22Rv1 (cell line): ENCODE measurements around the gene TTC7B.

Experiments
- H3K27ac ChIP-seq: fragments of 450-650 bp; 2 replicates; pipeline ENCODE4 v1.5.1; 2017
- ZFX ChIP-seq: fragments of 450-650 bp; IDR thresholded peaks from 2 replicates; pipeline ENCODE4 v1.6.1; 2017; ENCODE audit warnings: antibody characterized with exemption, borderline replicate concordance
- TF ChIP-seq, protein P1 (sequence below): fragments of 450-650 bp; IDR thresholded peaks from 2 replicates; pipeline ENCODE4 v1.5.1; 2017; ENCODE audit warnings: mild to moderate bottlenecking

The TTC7B gene

DNA sequence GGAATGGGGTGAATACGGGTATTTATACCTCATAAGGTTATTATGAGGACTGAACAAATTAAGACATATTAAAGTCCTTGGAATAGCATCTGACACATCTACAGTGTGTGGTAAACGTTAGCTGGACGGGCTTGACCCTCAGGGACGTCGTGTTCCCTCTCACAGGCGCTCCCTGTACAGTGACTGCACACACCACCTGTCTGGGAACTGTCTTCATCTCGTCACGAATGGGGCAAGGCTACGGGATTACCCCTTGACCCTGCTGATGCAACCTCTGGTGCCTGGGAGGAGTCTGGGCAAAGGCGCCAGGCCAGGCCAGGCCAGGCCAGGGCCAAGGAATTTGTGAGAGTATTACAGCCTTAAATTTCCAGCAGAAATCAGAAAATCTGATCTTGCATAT, 228.3 kb downstream of the TTC7B start:
- H3K27ac ChIP-seq: no peak overlapping the region
- TF ChIP-seq, protein P1, sequence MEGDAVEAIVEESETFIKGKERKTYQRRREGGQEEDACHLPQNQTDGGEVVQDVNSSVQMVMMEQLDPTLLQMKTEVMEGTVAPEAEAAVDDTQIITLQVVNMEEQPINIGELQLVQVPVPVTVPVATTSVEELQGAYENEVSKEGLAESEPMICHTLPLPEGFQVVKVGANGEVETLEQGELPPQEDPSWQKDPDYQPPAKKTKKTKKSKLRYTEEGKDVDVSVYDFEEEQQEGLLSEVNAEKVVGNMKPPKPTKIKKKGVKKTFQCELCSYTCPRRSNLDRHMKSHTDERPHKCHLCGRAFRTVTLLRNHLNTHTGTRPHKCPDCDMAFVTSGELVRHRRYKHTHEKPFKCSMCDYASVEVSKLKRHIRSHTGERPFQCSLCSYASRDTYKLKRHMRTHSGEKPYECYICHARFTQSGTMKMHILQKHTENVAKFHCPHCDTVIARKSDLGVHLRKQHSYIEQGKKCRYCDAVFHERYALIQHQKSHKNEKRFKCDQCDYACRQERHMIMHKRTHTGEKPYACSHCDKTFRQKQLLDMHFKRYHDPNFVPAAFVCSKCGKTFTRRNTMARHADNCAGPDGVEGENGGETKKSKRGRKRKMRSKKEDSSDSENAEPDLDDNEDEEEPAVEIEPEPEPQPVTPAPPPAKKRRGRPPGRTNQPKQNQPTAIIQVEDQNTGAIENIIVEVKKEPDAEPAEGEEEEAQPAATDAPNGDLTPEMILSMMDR: no peak
- TF ChIP-seq ZFX: no peak

DNA sequence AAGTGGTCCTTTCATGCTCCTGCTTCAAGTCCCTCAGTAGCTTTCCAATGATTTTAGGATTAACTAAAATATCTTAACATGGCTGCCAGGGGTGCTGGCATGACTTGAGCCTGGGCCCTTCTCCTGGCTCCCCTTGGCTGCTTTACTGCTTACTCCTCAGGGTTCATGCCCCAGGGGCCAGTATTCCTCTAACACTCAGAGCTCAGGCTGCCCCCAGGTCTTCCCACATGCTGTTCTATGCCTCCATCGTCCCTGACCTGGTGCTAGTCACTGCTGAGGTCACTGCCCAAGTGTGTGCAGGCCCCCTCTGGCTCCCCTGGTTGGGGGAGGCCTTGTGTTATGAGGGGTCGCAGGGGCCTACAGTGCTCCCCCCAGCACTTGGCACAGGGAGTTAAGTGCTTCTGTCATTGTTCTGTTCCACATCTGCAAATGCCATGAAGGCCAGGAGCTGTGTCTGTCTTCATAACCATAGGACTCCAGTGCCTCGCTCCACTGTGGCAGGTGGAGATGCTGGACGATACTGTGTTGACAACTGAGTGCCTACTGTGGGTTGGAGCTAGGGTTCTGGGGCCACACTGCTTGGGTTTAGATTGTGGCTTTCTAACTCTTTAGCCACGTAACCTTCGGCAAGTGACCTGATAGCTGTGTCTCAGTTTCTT, 228.8 kb downstream of the TTC7B start:
- TF ChIP-seq ZFX: no peak
- TF ChIP-seq, protein P1: no peak
- H3K27ac ChIP-seq: no peak overlapping the region

DNA sequence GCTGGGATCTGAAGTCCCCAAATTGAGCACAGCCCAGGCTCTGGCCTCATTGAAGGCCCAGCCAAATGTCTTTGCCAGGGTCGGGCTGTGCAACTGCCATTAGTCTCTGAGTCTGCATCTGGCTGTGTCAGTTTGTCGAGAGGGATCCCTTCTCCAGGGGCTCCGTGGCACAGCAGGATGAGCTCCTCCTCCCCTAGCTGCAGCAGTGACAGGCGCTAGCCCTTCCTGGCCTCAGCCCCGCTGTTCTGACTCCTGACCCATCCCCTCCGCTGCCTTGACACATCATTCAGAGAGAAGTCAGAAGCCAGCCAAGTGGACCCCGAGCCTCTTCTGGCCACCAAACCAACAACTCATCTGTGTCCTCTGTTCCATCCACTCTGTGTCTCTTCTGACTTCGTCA, 231.1 kb downstream of the TTC7B start:
- TF ChIP-seq, protein P1: no peak
- no peak for TF ChIP-seq ZFX

DNA sequence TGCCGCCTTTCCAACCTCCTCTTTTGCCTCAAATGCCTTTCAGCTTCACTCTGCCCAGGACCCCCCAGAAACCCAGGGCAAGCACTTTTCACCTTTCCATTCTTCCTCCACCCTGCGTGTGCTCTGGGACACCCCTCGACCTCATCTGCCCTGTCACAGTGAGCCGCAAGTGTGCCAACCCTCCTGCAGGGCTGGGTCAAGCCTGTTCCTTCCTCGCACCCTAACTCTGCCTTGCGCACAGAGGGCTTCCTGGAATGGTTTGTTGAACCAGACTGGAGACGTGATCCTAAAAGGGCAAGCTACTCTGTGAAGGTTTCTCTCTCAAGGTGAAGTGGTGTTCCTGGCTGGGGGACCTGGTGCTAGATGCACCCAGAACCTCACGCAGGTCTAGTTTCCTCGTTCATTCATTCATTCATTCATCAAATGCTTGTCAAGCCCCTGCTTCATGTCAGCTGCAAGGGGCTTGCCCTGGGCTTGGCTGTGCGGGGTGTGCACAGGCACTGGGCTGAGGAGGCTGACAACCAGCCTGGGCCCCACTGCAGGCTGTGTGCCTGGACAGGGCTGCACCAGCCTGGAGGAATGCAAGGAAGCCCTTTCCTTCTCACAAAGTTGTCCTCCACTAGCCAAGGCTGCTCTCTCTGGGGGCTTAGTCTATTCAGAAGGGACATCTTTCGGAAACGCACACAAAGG, 232.2 kb downstream of the TTC7B start:
- TF ChIP-seq, protein P1: no peak
- no peak for TF ChIP-seq ZFX
- H3K27ac ChIP-seq: no peak overlapping the region

More for the DNA sequence above, 231.1 kb downstream of the TTC7B start:
- no peak overlapping the region for H3K27ac ChIP-seq

DNA sequence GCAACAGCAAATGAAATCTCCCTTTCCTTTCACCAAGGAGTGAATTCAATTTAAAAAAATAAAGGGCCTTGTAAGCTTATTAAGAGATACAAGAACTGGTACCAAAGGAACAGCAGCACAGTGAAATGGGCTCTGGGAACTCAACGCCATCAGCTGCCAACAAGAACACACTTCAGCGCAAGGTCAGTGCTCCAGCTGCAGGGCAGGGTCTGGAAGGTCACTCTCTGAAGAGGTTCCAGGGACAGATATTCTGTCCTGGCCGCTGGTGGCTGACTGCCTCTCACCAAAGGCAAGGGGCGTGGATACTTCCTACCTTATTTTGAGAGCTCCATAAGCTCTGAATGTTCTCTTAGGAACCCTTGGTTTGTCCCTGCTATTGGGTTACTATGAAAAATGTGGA, 232.8 kb downstream of the TTC7B start:
- no peak overlapping the region for H3K27ac ChIP-seq
- TF ChIP-seq, protein P1: no peak
- TF ChIP-seq ZFX: no peak

DNA sequence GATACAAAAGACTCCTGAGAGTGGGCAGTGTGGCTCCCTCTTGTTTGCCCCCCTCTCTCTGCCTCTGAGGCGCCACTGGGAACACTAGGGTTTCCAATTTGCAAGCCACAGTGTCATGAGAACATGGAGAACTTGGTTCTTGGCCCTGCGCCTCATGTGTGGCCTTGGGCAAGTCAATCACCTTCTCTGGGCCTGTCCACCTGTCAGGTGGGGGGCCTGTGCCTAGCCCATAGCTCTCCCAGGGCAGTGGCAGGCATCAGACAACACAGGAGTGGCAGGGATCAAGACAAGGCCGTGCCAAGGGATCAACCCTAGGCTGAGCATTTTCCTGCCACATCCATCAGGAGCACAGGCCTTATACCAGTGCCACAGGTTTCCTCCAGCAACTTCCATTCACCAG, 234.1 kb downstream of the TTC7B start:
- H3K27ac ChIP-seq: no peak overlapping the region
- TF ChIP-seq, protein P1: no peak
- no peak for TF ChIP-seq ZFX

DNA sequence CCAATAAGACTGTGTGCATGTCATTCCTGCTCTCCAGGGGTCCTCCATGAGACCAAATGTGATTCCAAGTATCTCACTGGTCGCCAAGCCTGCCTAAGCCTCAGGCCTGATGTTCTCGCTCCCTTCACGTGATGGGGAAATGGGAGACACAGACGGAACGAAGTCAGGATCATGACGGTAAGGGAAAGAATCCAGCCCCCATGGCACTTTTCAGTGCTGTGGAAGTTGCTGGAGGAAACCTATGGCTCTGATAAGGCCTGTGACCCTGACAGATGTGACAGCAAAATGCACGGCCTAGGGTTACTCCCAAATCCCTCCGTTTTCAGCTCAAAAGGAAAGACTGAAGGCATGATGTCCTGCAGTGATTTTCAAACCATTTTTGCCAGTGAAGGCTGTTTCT, 234.5 kb downstream of the TTC7B start:
- no peak overlapping the region for H3K27ac ChIP-seq
- TF ChIP-seq, protein P1: no peak
- no peak for TF ChIP-seq ZFX
